ENCODE measurements around the gene DBF4. TPM values are rescaled to one million over a fixed set of nuclear protein-coding genes. Genes with fewer than 3 reads are reported as not detected.

DBF4 gene
- total and polyA plus RNA-seq, 10 of the 15 experiments (the other 5 are each of a cell fraction or from before 2014, with no cell fraction given), result 29.3 to 89.8 (median 62.4) TPM

GRCh38 chr7:87870471-87870870 lies 5.8 kb upstream of the DBF4 start:
- ATAC-seq, result no peak
- H2AFZ ChIP-seq (ENCODE audit: control insufficient read depth, low read depth, low read length), result no peak overlapping the region
- RAD21 ChIA-PET (ENCODE audit: unreplicated experiment), result no interaction called here
- no peaks in the 10 kb centered on the region for H4K20me1 ChIP-seq (ENCODE audit: control insufficient read depth, insufficient read depth)
- H3K27ac ChIP-seq (ENCODE audit: control insufficient read depth, insufficient read depth), result no peak overlapping the region
- no peak for DNase-seq (ENCODE audit: low read depth, low spot score)
- H3K4me3 ChIP-seq, result no peak overlapping the region
- CTCF ChIA-PET, result interaction anchor here (0.6 to 1.7 kb wide), 4 partner anchors 11 to 110 kb away, joined by 3 to 4 read pairs (median 4); no protein-coding TSS in a partner anchor
- no peak for FAIRE-seq
- WGBS (ENCODE audit: insufficient coverage, insufficient replicate concordance, low lambda C conversion rate, missing lambda C conversion rate), result 96% methylated on average over 4 of the region's 4 CpGs
- POLR2A ChIA-PET, result no interaction called here
- SMC1A ChIA-PET (ENCODE audit: uncharacterized antibody, unreplicated experiment), result interaction anchor here (1.3 to 4.5 kb wide), 5 partner anchors 11 to 271 kb away, joined by 3 to 32 read pairs (median 4); no protein-coding TSS in a partner anchor
- intact Hi-C loops (cut with micrococcal nuclease; ENCODE audit: unreplicated experiment) (loop anchor here (10.0 kb wide), 2 partner anchors 396 to 716 kb away; partner anchors contain the start of genes ABCB4 and DMTF1), in situ Hi-C loops (cut with MboI) (no loop called here)
- H3K36me3 ChIP-seq (ENCODE audit: control insufficient read depth in 2 of 2, insufficient read depth in 2 of 2, low read length in 1 of 2), result peaks cover 0 to 11% of the 10 kb centered on the region in 2 experiments; a peak in 3 of 4 replicates
- no TSS peak for BruUV-seq (replicated peaks)
- no peaks in the 10 kb centered on the region for H3K27me3 ChIP-seq (replicated peaks in 1 of 2; ENCODE audit: control insufficient read depth in 2 of 2, insufficient read depth in 2 of 2, low read length in 1 of 2)
- TF ChIP-seq ZBTB40 (IDR thresholded peaks at IDR 0.05; ENCODE audit: borderline replicate concordance) (no peak), KDM1A (IDR thresholded peaks at IDR 0.05; ENCODE audit: borderline replicate concordance) (no peak), TBL1XR1 (IDR thresholded peaks at IDR 0.05; ENCODE audit: low read depth, low read length) (no peak), PKNOX1 (IDR thresholded peaks at IDR 0.05) (no peak), WRNIP1 (IDR thresholded peaks at IDR 0.05; ENCODE audit: borderline replicate concordance, low read depth, low read length) (no peak), REST (IDR thresholded peaks at IDR 0.05; ENCODE audit: low read depth, low read length) (no peak), EZH2 (IDR thresholded peaks at IDR 0.05; ENCODE audit: borderline replicate concordance, control insufficient read depth, low read depth, low read length) (no peak), ZBTB4 (CRISPR knock-in tag; IDR thresholded peaks at IDR 0.05) (no peak)
- peaks cover 45% of the 10 kb centered on the region for H3K9me3 ChIP-seq (replicated peaks; ENCODE audit: control insufficient read depth, insufficient read depth, low read length)
- H3K4me1 ChIP-seq (ENCODE audit: control insufficient read depth, insufficient read depth, low read length), result no peaks in the 10 kb centered on the region
- H3K9ac ChIP-seq (ENCODE audit: control insufficient read depth, insufficient read depth, low read length), result no peak overlapping the region
- H3K4me2 ChIP-seq (ENCODE audit: control insufficient read depth, insufficient read depth), result no peak overlapping the region
- peaks cover 63% of the 10 kb centered on the region for H3K79me2 ChIP-seq (ENCODE audit: control insufficient read depth, insufficient read depth, low read length)

Data from GM12878 (cell line).